GM03348 (cell line): Measurements from ENCODE around the gene WDR12.
"Not testable (repeated sequence)": the region's sequence is repeated elsewhere in the genome, so short reads cannot be mapped to it uniquely, and the experiment has no call there.

Source experiments
- DNase-seq: peaks from one replicate; pipeline ENCODE4 v3.0.0; 2012; ENCODE audit warnings: low spot score

WDR12 gene

GRCh38 chr2:202911512-202912341 lies at the start of gene WDR12, which contains the start of gene CARF:
WDR12 (minus strand) TSS chr2:202911673; CDS start chr2:202911476, 197 bp downstream.
CARF (plus strand) TSS chr2:202912275; CDS start chr2:202941903, 29,628 bp downstream.
- DNase-seq = peak; percentile 96

- DNase-seq = no peak
These were observed 49.1 kb upstream of the WDR12 start for GRCh38 chr2:202960524-202960923.

GRCh38 chr2:202950592-202950991 lies 39.1 kb upstream of the WDR12 start:
- DNase-seq = no peak

- not testable (repeated sequence) for DNase-seq
These were observed 37.9 kb upstream of the WDR12 start for GRCh38 chr2:202949333-202949732.

GRCh38 chr2:202945497-202945896 lies 34.0 kb upstream of the WDR12 start:
- no peak for DNase-seq

GRCh38 chr2:202944816-202945215 lies 33.3 kb upstream of the WDR12 start:
- DNase-seq = no peak

- no peak for DNase-seq
These were observed 32.9 kb upstream of the WDR12 start for GRCh38 chr2:202944408-202944807.

- no peak for DNase-seq
These were observed 30.3 kb upstream of the WDR12 start for GRCh38 chr2:202941771-202942170.

- DNase-seq = no peak
These were observed 27.5 kb upstream of the WDR12 start for GRCh38 chr2:202938960-202939359.

GRCh38 chr2:202934456-202934855 lies 23.0 kb upstream of the WDR12 start:
- DNase-seq = no peak

- DNase-seq = no peak
These were observed 22.5 kb upstream of the WDR12 start for GRCh38 chr2:202933958-202934357.

- DNase-seq = no peak
These were observed 21.7 kb upstream of the WDR12 start for GRCh38 chr2:202933139-202933510.

GRCh38 chr2:202932425-202933138 lies 21.1 kb upstream of the WDR12 start:
- peak; percentile 8 for DNase-seq

- DNase-seq = no peak
These were observed 7.4 kb upstream of the WDR12 start for GRCh38 chr2:202918860-202919259.

- not testable (repeated sequence) for DNase-seq
These were observed 1.1 kb upstream of the WDR12 start for GRCh38 chr2:202912342-202913201.

GRCh38 chr2:202911203-202911511 lies 316 bp downstream of the WDR12 start:
- DNase-seq = no peak

GRCh38 chr2:202910698-202911097 lies 775 bp downstream of the WDR12 start:
- no peak for DNase-seq

GRCh38 chr2:202910250-202910649 lies 1.2 kb downstream of the WDR12 start:
- not testable (repeated sequence) for DNase-seq

- no peak for DNase-seq
These were observed 1.9 kb downstream of the WDR12 start for GRCh38 chr2:202909394-202910192.

- no peak for DNase-seq
These were observed 3.3 kb downstream of the WDR12 start for GRCh38 chr2:202908186-202908585.

GRCh38 chr2:202905507-202905906 lies 6.0 kb downstream of the WDR12 start:
- DNase-seq = not testable (repeated sequence)

GRCh38 chr2:202885190-202885589 lies 26.3 kb downstream of the WDR12 start:
- DNase-seq = no peak
